ENCODE measurements around the gene KRTAP19-4. TPM values are rescaled to one million over a fixed set of nuclear protein-coding genes. Genes with fewer than 3 reads are reported as not detected.

The KRTAP19-4 gene
- total and polyA plus RNA-seq, 2 of the 4 experiments (the other 2 are of a cell fraction) = not detected

- no peak for DNase-seq
- no peaks in the 10 kb centered on the region for H4K20me1 ChIP-seq (ENCODE audit: insufficient read depth, low read length)
- no peak overlapping the region for H3K4me3 ChIP-seq (ENCODE audit: insufficient read depth, low read depth, low read length)
- intact Hi-C loops (cut with micrococcal nuclease) = no loop called here
- no peak for TF ChIP-seq RAD21 (IDR thresholded peaks at IDR 0.05; ENCODE audit: low read length)
- no peak for TF ChIP-seq CHD1 (IDR thresholded peaks at IDR 0.05; ENCODE audit: low read depth, low read length)
- TF ChIP-seq MAZ (IDR thresholded peaks at IDR 0.05; ENCODE audit: borderline replicate concordance, low read depth, low read length) = no peak
- no peak for TF ChIP-seq RFX5 (IDR thresholded peaks at IDR 0.05; ENCODE audit: low read depth, low read length)
- no peak for TF ChIP-seq MAFK (IDR thresholded peaks at IDR 0.05; ENCODE audit: low read depth, low read length)
- TF ChIP-seq CEBPB (IDR thresholded peaks at IDR 0.05; ENCODE audit: low read depth, low read length) = no peak
- TF ChIP-seq FOS (IDR thresholded peaks at IDR 0.05; ENCODE audit: low read depth, low read length) = no peak
- no peak for TF ChIP-seq BHLHE40 (IDR thresholded peaks at IDR 0.05; ENCODE audit: low read depth, low read length)
- no peak for TF ChIP-seq CTCF (conservative IDR thresholded peaks at IDR 0.05; ENCODE audit: low read depth, low read length)
- TF ChIP-seq SMC3 (IDR thresholded peaks at IDR 0.05; ENCODE audit: low read depth, low read length) = no peak
- TF ChIP-seq RCOR1 (IDR thresholded peaks at IDR 0.05; ENCODE audit: insufficient replicate concordance, low read length) = no peak
- no peak for TF ChIP-seq POLR2A (IDR thresholded peaks at IDR 0.05; ENCODE audit: low read depth, low read length)
- TF ChIP-seq MXI1 (IDR thresholded peaks at IDR 0.05; ENCODE audit: borderline replicate concordance, low read depth, low read length) = no peak
- no peak for TF ChIP-seq ELK1 (IDR thresholded peaks at IDR 0.05; ENCODE audit: borderline replicate concordance, low read depth, low read length)
- no peak for TF ChIP-seq NFE2L2 (IDR thresholded peaks at IDR 0.05; ENCODE audit: low read depth, low read length)
- no peak for TF ChIP-seq USF2 (IDR thresholded peaks at IDR 0.05; ENCODE audit: low read depth, low read length)
- H3K4ac ChIP-seq (ENCODE audit: low read depth, low read length) = no peak overlapping the region
- H2AK9ac ChIP-seq (replicated peaks; ENCODE audit: low read depth, low read length, poor library complexity) = no peak overlapping the region
- no peak overlapping the region for H3K14ac ChIP-seq (replicated peaks; ENCODE audit: low read depth, low read length)
- no peak overlapping the region for H3K23ac ChIP-seq (ENCODE audit: low read depth, low read length)
- no peak overlapping the region for H3K4me2 ChIP-seq (ENCODE audit: low read depth, low read length)
- no peak overlapping the region for H2BK15ac ChIP-seq (ENCODE audit: low read depth, low read length)
- dilution Hi-C loops (cut with HindIII; ENCODE audit: low sequenced_read_pairs, unreplicated experiment) = no loop called here
- no peak overlapping the region for H2AFZ ChIP-seq (replicated peaks; ENCODE audit: low read length, poor library complexity)
- WGBS, 2 experiments (ENCODE audit: extremely low coverage in 2 of 2, insufficient read length in 1 of 2) = 40% methylated on average over 1 of the region's 2 CpGs; no CpG with 5 or more reads in 1 of the 2 experiments
- H3K56ac ChIP-seq (ENCODE audit: extremely low read depth, insufficient read depth, low read length) = no peak overlapping the region
- in situ Hi-C loops (cut with MboI; ENCODE audit: low sequenced_read_pairs) = no loop called here
- no peaks in the 10 kb centered on the region for H3K27me3 ChIP-seq (ENCODE audit: control insufficient read depth, insufficient read depth, low read length)
- H3K9ac ChIP-seq (ENCODE audit: low read depth, low read length) = no peak overlapping the region
- H3K79me1 ChIP-seq (ENCODE audit: low read depth in 1 of 2, low read length in 2 of 2) = no peaks in the 10 kb centered on the region
- H4K8ac ChIP-seq (ENCODE audit: low read depth in 2 of 2, low read length in 2 of 2) = no peak overlapping the region
- no peaks in the 10 kb centered on the region for H3K9me1 ChIP-seq (ENCODE audit: insufficient read depth, low read length)
- no peaks in the 10 kb centered on the region for H3K36me3 ChIP-seq (ENCODE audit: control insufficient read depth, insufficient read depth, low read length)
- H4K5ac ChIP-seq (ENCODE audit: low read depth, low read length) = no peak overlapping the region
- H3K18ac ChIP-seq (ENCODE audit: low read depth, low read length) = no peak overlapping the region
- no peak overlapping the region for H2BK20ac ChIP-seq (ENCODE audit: low read depth, low read length)
- CTCF ChIA-PET = no interaction called here
- H3K9me3 ChIP-seq (ENCODE audit: control insufficient read depth, insufficient read depth, low read length) = peaks cover 23% of the 10 kb centered on the region
- no peak overlapping the region for H2BK5ac ChIP-seq (ENCODE audit: low read depth, low read length, poor library complexity, severe bottlenecking)
- H3K27ac ChIP-seq (ENCODE audit: insufficient read depth, low read length) = no peak overlapping the region
- POLR2A ChIA-PET (ENCODE audit: unreplicated experiment) = no interaction called here
- H2BK120ac ChIP-seq (ENCODE audit: low read depth, low read length) = no peak overlapping the region
- no peaks in the 10 kb centered on the region for H3K4me1 ChIP-seq (ENCODE audit: control insufficient read depth, insufficient read depth, low read length)
- no peak overlapping the region for H4K91ac ChIP-seq (ENCODE audit: insufficient read depth, low read depth, low read length)
- no peak overlapping the region for H2AK5ac ChIP-seq (ENCODE audit: low read depth, low read length)
- no TSS peak for BruUV-seq (replicated peaks)
- no peak for ATAC-seq (ENCODE audit: low read depth)
Measured at GRCh38 chr21:30482130-30482529, 14.8 kb downstream of the KRTAP19-4 start.
